HL-60/S4 (cell line): ENCODE measurements around the gene RAB3D.
"Not testable (repeated sequence)": the region's sequence is repeated elsewhere in the genome, so short reads cannot be mapped to it uniquely, and the experiment has no call there.

Experiments
- in situ Hi-C: fragments of 300-500 bp; cut with MboI; formaldehyde crosslinking; loops from 2 replicates; pipeline ENCODE4 v1.14.3; 2022; ENCODE audit warnings: low sequenced_read_pairs

Gene RAB3D

DNA sequence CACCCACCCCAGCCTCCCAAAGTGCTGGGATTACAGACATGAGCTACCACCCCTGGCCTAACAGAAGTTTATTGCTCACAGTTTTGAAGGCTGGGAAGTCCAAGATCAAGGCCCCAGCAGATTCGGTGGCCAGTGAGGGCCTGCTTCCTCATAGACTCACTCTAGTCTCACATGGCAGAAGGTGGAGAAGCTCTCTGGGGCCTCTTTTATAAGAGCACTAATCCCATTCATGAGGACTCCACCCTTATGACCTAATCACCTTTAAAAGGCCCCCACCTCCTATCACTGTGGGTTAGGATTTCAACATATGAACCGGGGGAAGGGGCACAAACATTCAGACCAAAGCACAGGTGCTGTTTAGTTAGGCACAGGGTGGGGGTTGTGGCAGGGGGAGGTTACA is 28.1 kb upstream of the RAB3D start:
- in situ Hi-C loops = no loop called here

- in situ Hi-C loops = no loop called here
Observed at GRCh38 chr19:11365557-11366117, 26.2 kb upstream of the RAB3D start.

GRCh38 chr19:11364935-11365334 is 25.5 kb upstream of the RAB3D start:
- in situ Hi-C loops = no loop called here

GRCh38 chr19:11364296-11364904 is 24.9 kb upstream of the RAB3D start:
- in situ Hi-C loops = no loop called here

DNA sequence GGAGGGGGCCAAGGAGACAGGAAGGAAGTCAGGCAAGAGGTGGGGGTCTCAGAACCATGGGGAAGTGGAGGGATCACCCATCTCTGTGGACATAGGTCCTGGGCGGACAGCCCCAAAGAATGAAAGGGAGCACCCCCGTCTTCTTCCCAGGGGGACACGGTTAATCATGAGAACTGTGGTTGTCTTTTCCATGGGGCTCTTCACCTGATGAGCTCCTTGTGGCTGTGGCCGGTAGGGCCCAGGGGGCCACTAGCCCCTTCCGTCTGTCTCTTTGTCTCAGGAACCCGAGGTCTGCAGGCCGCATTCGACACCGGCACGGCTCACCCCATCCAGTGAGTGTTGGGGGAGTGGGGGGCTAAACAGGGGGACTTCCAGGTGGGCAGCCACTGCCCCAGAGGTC is 24.4 kb upstream of the RAB3D start:
- in situ Hi-C loops = no loop called here

GRCh38 chr19:11361771-11362731 is 22.6 kb upstream of the RAB3D start:
- in situ Hi-C loops = no loop called here

DNA sequence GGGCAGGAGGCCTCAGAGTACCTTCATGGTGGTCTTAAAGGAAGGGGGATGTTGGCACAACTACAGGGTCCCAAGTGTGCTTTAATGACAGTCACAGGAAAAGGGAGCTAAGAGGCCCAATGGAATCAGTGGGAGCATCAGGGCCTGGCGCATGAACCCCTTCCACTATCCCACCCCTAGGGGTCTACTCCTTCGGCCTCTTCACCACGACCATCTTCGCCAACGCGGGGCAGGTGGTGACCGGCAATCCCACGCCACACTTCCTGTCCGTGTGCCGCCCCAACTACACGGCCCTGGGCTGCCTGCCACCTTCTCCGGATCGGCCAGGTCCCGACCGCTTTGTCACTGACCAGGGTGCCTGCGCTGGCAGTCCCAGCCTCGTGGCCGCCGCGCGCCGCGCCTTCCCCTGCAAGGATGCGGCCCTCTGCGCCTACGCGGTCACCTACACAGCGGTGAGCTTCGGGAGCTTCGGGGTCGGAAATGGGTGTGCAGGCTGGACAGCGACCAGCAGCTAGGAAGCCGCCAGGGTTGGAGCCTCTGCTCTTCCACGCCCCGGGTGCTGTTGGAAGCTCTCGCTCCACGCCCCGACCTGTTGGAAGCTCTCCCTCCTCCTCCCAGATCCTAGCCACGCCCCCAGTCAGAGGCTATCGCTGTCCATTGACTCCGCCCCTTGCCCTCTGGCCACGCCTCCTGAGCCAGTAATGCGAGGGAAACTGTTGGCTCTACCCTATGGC is 21.7 kb upstream of the RAB3D start:
- in situ Hi-C loops = no loop called here

DNA sequence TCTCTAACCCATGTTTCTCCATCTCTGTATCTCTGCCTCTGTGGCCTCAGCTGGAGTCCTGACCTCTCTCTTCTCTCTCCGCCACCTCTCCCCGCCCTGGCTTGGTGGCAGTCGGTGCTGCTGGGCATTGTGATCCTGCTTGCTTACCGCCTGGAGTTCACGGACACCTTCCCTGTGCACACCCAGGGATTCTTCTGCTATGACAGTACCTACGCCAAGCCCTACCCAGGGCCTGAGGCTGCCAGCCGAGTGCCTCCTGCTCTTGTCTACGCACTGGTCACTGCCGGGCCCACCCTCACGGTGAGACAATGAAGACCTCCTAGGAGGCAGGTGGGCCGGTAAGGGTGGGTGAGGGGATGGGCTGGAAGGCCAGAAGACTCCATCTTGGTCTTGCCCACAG is 20.0 kb upstream of the RAB3D start:
- in situ Hi-C loops = no loop called here

DNA sequence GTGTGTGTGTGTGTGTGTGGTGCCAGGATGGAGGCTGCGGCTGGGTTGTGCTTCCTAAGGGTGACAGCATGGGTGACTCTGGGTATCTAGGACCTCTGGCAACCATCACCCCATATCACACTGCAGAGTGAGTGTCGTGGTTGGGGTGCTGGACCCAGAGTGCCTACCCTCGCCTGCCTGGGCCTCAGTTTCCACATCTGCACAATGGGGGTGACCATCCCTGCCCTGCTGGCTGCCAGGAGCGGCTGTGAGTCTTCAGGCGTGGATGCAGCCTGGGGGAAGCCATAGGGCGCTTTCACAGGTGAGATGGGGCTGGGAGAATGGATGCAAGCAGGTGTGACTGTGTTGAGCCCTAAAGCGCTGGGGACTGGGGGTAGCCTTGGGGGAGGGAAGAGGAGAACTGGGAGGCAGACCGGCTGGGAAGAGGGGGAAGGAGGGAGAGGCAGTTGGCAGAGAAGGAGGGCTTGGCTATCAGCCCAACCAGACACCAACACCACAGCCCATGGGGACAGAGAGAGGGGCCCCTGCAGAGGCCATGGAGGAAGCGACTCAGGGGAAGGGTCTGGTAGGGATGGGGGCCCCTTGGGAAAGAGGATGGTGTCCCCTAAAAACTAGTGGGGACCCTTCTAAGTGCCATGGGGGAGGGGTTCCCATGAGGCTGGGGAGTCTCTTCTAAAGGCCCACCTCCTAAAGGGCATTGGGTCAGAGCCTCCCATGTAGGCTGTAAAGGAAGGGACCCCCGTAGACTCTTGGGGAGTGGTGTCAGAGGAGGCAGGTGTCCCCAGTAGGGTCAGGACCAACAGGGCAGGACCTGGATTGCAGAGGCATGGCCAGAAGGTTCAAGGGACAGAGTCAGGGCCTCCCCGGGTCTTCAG is 17.5 kb upstream of the RAB3D start:
- in situ Hi-C loops = no loop called here

DNA sequence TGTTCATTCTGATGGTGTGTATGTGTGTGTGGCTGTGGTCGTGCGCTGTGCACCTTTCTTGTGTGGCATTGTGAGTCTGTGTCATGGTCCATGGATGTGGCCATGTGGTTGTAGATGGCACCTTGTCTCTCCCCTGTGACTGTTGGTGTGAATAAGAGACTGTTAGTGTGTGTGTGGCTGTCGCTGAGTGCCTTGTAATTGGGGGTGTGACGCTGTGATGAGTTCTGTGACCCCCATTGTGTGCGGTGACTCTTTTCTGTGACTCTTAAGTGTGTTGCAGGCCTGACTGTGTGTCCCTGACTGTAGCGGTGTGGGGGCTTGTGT is 16.6 kb upstream of the RAB3D start:
- in situ Hi-C loops = no loop called here

DNA sequence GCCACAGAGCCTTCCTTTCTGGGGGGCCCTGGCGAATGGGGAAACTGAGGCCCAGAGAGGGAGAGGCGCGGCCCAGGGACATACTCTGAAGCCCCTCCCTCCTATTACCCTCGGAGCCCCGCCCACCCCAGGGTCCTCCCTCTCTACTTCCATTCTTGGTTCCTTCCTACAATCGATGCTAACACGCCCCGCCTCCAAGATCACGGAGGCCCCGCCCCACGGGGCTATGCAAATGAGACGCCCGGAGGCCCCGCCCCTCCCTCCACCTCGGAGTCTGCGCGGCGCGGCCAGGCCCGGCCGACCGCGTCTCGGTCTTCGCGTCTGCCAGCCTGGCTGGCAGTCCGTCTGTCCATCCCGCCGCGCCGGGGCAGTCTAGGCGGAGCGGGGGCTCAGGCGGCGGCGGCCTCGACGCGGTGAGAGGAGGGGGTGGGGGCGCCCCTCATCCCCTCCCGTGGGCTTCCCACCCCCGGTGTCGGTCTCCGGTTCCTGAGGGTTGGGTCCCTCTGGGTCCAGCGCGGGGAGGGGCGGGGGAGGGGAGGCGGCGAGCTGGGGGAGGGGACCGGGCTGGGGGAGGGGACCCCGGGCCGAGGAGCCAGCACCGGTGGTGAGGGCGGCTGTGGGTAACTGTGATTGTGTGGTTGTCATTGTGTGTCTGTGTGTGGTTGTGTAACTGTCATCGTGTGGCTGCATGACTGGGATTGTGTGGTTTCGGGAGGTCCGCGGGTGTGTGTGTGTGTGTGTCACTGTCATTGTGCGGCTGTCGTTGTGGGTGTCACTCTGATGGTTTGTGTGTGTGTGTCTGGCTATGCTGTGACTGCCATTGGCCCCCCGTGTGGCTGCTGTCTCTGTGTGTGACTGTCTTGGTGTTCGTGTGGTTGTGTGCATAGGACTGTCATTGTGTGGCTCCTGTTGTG is 16.0 kb upstream of the RAB3D start, which contains the start of gene PLPPR2:
PLPPR2 (plus strand) TSS at position 273 of the 914 bp plus-strand sequence. CDS start 2,242 bp downstream, outside the sequence.
- in situ Hi-C loops = no loop called here

- in situ Hi-C loops = not testable (repeated sequence)
Observed at GRCh38 chr19:11354102-11354501, 14.6 kb upstream of the RAB3D start.

DNA sequence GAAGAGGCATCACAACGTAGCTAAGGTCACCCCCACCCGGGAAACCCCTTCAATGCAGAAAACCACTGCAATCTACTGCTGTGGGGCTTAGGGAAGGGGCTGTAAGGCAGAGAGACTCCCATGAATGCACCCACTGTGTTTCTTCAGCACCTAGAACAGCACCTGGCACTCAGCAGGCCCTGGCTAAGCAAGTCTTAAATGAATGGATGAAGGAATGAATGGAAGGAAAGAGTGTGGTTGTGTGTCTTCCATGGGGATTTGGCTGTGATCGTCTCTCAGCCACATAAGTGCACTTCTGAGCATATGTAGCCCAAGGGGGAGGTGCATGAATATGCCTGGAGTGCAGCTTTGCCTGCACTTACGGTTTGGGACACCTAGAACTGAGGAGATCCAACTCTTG is 9.7 kb upstream of the RAB3D start:
- in situ Hi-C loops = no loop called here

DNA sequence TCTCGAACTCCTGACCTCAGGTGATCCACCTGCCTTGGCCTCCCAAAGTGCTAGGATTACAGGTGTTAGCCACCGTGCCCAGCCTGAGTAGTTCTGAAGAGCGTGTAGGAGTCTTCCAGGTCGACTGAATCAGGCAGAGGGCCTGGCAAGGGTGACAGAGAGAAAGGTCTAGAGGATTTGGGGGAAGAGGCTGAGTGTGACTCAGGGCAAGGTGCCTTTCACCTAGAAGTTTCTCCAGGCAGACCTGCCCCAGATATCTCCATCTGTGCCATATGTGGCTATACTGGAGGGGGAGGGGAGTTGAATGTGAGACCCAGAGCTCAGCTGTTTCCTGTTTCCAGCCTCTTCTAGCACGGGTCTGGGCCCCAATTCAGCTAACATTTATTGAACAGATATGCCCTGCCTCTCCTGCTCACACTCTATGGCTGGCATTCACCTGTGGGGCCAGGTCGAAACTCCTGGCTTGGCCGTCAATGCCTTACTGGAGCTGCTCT is 8.1 kb upstream of the RAB3D start:
- in situ Hi-C loops = no loop called here

DNA sequence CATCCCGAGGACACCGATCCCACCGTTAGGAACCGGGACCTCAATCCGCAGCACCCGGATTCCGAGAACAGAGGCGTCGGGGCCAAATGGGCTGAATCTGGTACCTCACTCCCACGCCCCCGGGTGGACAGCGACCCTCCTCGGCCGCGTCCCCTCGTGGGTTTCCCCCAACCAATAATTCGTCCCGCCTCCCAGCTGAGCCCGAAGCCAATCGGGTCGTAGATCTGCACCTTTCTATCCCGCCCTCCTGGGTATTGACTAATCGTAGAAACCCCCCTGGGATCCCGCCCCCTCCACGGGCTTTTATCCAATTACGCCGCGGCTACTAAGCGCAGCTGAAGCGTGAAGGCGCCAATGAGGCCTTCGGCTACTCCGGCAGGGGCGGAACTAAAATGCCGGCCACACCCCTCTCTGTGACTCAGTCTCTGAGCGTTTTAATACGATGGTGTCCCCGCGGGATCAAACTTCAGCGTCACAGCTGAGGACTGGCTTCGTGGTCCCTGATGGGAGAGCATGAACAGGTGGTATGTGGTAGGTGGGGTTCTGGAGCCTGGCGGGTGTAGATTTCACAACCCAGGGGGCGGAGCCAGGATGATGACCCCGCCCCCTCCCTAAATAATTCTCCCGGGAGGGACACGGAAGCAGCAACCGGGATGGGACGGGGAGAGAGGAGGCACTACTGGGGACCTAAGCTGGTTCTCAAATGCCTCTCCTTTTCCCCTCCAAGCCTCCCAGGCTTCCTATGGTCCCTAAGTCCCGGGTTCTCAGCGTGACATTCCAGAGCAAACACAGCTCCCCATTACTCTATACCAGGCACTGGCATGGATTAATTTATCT is 6.9 kb upstream of the RAB3D start, which contains the start of the genes CCDC159 and TMEM205:
CCDC159 (plus strand) TSS at position 416 of the 837 bp plus-strand sequence; CDS start at position 504, 88 bp downstream.
TMEM205 (minus strand) TSS at position 165 of the 837 bp plus-strand sequence. CDS start 649 bp downstream, outside the sequence.
- in situ Hi-C loops = no loop called here

DNA sequence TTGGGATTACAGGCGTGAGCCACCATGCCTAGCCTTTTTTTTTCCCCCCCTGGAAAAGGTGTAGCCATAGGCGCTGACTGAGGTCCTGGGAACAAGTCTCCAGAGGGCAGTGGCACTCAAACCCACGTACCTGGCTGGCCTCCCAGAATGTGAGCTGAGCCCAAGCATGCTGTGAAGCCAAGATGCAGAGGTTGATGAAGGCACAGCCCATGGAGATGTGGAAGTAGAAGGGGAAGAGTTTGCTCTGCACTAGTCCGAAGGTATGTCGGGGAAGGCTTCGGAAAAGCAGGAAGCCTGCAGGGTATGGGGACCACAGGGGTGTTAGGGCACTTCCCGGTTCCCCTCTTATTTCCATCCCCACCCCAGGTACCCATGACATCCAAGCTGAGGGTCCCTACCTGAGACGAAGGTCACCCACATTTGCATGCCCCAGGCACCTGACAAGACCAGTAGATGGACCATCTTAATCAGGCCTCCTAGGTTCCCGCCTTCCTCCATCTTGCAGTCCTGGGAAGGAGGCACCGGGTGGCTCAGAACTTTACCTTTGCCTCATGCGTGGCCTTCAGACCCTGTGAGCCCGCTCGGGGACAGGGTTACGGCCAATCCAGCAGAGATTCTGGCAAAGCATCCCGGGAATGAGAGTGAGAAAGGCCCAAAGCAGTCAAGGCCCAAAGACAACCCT is 5.8 kb upstream of the RAB3D start:
- in situ Hi-C loops = no loop called here

DNA sequence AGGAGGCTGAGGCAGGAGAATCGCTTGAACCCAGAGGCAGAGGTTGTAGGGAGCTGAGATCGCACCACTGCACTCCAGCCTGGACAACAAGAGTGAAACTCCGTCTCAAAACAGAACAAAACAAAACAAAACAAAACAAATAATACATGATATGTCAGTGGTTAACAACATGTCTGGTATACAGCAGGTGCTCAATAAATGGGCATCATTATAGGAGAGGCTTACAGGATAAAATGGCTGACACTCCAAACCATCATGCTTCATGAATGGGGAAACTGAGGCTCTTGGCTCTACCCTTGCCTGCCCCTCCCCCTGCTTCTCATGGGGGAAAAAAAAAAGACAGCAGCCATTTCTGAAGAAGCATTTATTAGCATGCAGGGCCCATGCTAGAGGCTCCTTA is 3.0 kb upstream of the RAB3D start:
- in situ Hi-C loops = no loop called here
